Measurements from ENCODE around the gene UGCG. TPM values are rescaled to one million over a fixed set of nuclear protein-coding genes. Genes with fewer than 3 reads are reported as not detected.

UGCG gene
- total and polyA plus RNA-seq, 2 of the 8 experiments (the other 6 are each of a cell fraction or from before 2014, with no cell fraction given) = 14.9 to 34.0 TPM

DNA sequence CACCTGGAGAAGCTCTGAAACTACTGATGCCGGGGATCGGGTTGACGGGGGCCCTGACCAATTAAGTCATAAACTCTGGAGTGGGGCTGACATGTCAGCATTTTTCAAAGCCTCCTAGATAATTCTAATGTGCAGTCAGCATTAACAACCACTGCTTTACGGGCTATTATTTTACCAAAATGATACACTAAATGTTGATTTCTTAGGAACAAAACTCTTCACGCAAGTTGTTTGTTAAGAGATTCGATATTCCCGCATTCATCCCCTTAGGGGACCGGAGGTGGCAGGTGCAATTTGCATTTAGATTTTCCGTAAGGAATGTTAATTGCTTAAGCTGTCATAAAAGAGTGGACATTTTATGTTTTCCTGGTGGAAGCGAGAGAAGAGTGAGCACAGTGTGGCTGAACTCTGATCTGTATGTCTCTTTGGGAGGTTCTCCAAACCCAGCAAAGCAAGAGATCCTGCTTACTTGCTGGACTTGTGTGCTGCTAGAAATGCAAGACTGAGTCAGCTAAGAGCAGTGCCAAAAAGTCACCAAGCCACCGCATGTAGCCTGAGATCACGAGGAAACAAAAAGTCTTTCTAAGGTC lies 77.6 kb downstream of the UGCG start (continued):
- TF ChIP-seq CREB1 (IDR thresholded peaks at IDR 0.05) (no peak), KDM5A (IDR thresholded peaks at IDR 0.05; ENCODE audit: low read length) (no peak), FOSL1 (IDR thresholded peaks at IDR 0.05; ENCODE audit: insufficient read depth, low read depth, low read length) (no peak)

All from H1 (cell line).